ENCODE measurements around the gene PTPRK. TPM values are rescaled to one million over a fixed set of nuclear protein-coding genes. Genes with fewer than 3 reads are reported as not detected.
A peak's percentile ranks its signal among the peaks of the same experiment; 100 is the strongest.
"Not testable (repeated sequence)": the region's sequence is repeated elsewhere in the genome, so short reads cannot be mapped to it uniquely, and the experiment has no call there.

The PTPRK gene
- total RNA-seq, 4 donors from 2014 or later: 34.6 to 56.5 (median 47.0) TPM

GRCh38 chr6:128439627-128440026 lies 80.8 kb downstream of the PTPRK start:
- H3K9me3 ChIP-seq: no peaks in the 10 kb centered on the region
- DNase-seq: no peak
- TF ChIP-seq, protein P1, sequence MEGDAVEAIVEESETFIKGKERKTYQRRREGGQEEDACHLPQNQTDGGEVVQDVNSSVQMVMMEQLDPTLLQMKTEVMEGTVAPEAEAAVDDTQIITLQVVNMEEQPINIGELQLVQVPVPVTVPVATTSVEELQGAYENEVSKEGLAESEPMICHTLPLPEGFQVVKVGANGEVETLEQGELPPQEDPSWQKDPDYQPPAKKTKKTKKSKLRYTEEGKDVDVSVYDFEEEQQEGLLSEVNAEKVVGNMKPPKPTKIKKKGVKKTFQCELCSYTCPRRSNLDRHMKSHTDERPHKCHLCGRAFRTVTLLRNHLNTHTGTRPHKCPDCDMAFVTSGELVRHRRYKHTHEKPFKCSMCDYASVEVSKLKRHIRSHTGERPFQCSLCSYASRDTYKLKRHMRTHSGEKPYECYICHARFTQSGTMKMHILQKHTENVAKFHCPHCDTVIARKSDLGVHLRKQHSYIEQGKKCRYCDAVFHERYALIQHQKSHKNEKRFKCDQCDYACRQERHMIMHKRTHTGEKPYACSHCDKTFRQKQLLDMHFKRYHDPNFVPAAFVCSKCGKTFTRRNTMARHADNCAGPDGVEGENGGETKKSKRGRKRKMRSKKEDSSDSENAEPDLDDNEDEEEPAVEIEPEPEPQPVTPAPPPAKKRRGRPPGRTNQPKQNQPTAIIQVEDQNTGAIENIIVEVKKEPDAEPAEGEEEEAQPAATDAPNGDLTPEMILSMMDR (IDR thresholded peaks at IDR 0.05): no peak
- TF ChIP-seq POLR2A (IDR thresholded peaks at IDR 0.05): no peak
- H3K27ac ChIP-seq: no peak overlapping the region
- no peaks in the 10 kb centered on the region for H3K36me3 ChIP-seq
- H3K4me1 ChIP-seq: no peaks in the 10 kb centered on the region
- no peak overlapping the region for H3K4me3 ChIP-seq (replicated peaks in 1 of 3)
- no peaks in the 10 kb centered on the region for H3K27me3 ChIP-seq
- intact Hi-C loops (cut with DNase I): no loop called here

DNA sequence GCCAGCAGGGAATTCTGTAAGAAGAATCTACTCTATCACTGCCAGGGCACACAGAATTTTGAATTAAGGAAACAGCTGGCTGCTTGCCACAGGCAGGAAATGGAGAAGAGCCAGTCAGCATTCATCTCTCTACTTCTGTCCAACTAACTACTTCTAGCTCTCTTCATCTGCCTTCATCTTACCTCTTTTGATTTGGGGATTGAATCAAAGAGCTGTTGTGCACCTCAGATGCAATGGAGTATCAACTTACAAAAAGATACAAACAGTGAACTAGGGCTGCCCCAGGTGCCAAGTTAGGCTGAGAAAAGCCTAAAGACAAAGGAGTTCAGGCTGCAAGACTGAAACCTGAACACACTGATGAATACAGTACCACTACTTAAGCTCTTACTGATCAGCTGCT lies 82.0 kb downstream of the PTPRK start:
- Histone ChIP-seq H3K36me3 (no peaks in the 10 kb centered on the region), H3K27ac (no peak overlapping the region), H3K27me3 (no peaks in the 10 kb centered on the region), H3K4me3 (replicated peaks in 1 of 3) (no peak overlapping the region), H3K4me1 (no peaks in the 10 kb centered on the region), H3K9me3 (no peaks in the 10 kb centered on the region)
- DNase-seq: peak; percentile 7 to 10
- TF ChIP-seq POLR2A (IDR thresholded peaks at IDR 0.05): no peak
- TF ChIP-seq, protein P1 (IDR thresholded peaks at IDR 0.05): no peak
- intact Hi-C loops (cut with DNase I): no loop called here

GRCh38 chr6:128437685-128438084 lies 82.7 kb downstream of the PTPRK start:
- 92% methylated on average over 10 of the region's 10 CpGs for WGBS, 2 donors
- H3K4me3 ChIP-seq (replicated peaks in 1 of 3): no peak overlapping the region
- H3K36me3 ChIP-seq: no peaks in the 10 kb centered on the region
- H3K4me1 ChIP-seq: no peaks in the 10 kb centered on the region
- no peak for DNase-seq
- H3K27ac ChIP-seq: no peak overlapping the region
- no peaks in the 10 kb centered on the region for H3K9me3 ChIP-seq
- H3K27me3 ChIP-seq: no peaks in the 10 kb centered on the region
- intact Hi-C loops (cut with DNase I): no loop called here
- TF ChIP-seq POLR2A (IDR thresholded peaks at IDR 0.05): no peak
- TF ChIP-seq, protein P1 (IDR thresholded peaks at IDR 0.05): no peak

DNA sequence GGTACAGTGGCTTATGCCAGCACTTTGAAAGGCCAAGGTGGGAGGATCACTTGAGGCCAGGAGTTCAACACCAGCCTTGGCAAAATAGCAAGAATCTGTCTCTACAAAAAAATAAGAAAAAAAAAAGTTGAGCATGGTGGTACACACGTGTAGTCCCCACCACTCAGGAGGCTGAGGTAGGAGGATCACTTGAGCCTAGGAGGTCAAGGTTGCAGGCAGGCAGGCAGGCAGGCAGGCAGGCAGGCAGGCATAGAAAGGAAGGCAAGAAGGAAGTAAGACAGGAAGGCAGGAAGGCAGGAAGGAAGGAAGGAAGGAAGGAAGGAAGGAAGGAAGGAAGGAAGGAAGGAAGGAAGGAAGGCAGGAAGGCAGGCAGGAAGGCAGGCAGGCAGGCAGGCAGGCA lies 85.6 kb downstream of the PTPRK start:
- H3K27ac ChIP-seq; H3K9me3 ChIP-seq; H3K4me3 ChIP-seq (replicated peaks in 1 of 3); H3K4me1 ChIP-seq; intact Hi-C loops (cut with DNase I); H3K36me3 ChIP-seq; H3K27me3 ChIP-seq; DNase-seq: not testable (repeated sequence)
- 73 to 85% methylated on average over 1 of the region's 1 CpG for WGBS, 2 donors

- no peak overlapping the region for H3K27ac ChIP-seq
- DNase-seq: no peak
- no peaks in the 10 kb centered on the region for H3K36me3 ChIP-seq
- no peaks in the 10 kb centered on the region for H3K4me1 ChIP-seq
- H3K27me3 ChIP-seq: no peaks in the 10 kb centered on the region
- no peak for TF ChIP-seq POLR2A (IDR thresholded peaks at IDR 0.05)
- TF ChIP-seq, protein P1 (IDR thresholded peaks at IDR 0.05): no peak
- intact Hi-C loops (cut with DNase I): no loop called here
- no peaks in the 10 kb centered on the region for H3K9me3 ChIP-seq
- no peak overlapping the region for H3K4me3 ChIP-seq (replicated peaks in 1 of 3)
Observed at GRCh38 chr6:128432394-128432793, 88.0 kb downstream of the PTPRK start.

DNA sequence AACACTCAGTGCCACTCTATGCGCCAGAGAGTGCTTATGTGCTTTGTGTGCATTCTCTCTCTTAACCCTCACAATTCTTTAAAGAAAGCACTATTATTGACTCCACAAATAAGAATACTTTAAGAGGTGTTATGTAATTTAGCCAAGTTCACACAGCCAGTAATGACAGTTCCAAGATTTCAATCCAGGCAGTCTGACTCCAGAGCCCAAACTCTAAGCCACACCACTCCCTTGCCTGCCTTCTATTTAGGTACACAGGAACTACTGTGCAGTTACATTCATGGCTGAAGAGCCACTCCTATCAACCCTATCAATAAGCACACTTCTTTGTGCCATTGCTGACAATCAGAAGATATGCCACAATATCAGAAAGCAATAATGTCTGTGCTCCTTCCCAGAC lies 93.3 kb downstream of the PTPRK start:
- TF ChIP-seq, protein P1 (IDR thresholded peaks at IDR 0.05): no peak
- TF ChIP-seq POLR2A (IDR thresholded peaks at IDR 0.05): no peak
- H3K4me3 ChIP-seq (replicated peaks in 1 of 3): no peak overlapping the region
- no peaks in the 10 kb centered on the region for H3K4me1 ChIP-seq
- no peaks in the 10 kb centered on the region for H3K36me3 ChIP-seq
- H3K9me3 ChIP-seq: no peaks in the 10 kb centered on the region
- WGBS, 2 donors: 100% methylated on average over 1 of the region's 1 CpG
- H3K27ac ChIP-seq: no peak overlapping the region
- DNase-seq: no peak
- no peaks in the 10 kb centered on the region for H3K27me3 ChIP-seq
- intact Hi-C loops (cut with DNase I): no loop called here

Measured in thyroid gland (tissue), 4 donors.